ENCODE measurements around the gene TATDN3. TPM values are rescaled to one million over a fixed set of nuclear protein-coding genes. Genes with fewer than 3 reads are reported as not detected.

Gene TATDN3
- total RNA-seq, 2 experiments from 2014 or later = 15.2 to 18.9 TPM

Other genes with a start within 250 kb of the TATDN3 start
- gene ATF3, start 183.1 kb upstream of the TATDN3 start, total RNA-seq = 10 to 100 TPM; 42.4 to 44.9 TPM
- gene BATF3, start 92.1 kb upstream of the TATDN3 start, total RNA-seq = 10 to 100 TPM; 74.7 to 77.9 TPM
- 10 to 100 TPM; 35.7 to 36.7 TPM for gene NSL1, start 117 bp upstream of the TATDN3 start, total RNA-seq
- not detected for gene SPATA45, start 55.8 kb downstream of the TATDN3 start, total RNA-seq
- gene FLVCR1, start 66.4 kb downstream of the TATDN3 start, total RNA-seq = 10 to 100 TPM in 1 of 2 experiments, 1 to 10 TPM in 1; 9.6 to 14.1 TPM
- gene VASH2, start 158.6 kb downstream of the TATDN3 start, total RNA-seq = under 1 TPM; 0.21 to 0.22 TPM
- 10 to 100 TPM; 41.6 to 42.3 TPM for gene ANGEL2, start 224.0 kb downstream of the TATDN3 start, total RNA-seq

Measured in activated naive CD8-positive, alpha-beta T cell treated with anti-CD3 and anti-CD28 coated beads for 36 hours (primary cell).